Thymus (tissue), 11 donors: Measurements from ENCODE around the gene GPRIN1. TPM values are rescaled to one million over a fixed set of nuclear protein-coding genes. Genes with fewer than 3 reads are reported as not detected.

Experiments used
- DNase-seq, 9 donors: peaks; one replicate each; pipeline ENCODE4 v3.0.0-alpha.2; 2013; ENCODE audit warnings: low spot score in 9 of 9, low read depth in 6 of 9, missing footprints in 1 of 9
- H3K27ac ChIP-seq, 2 donors: one replicate each; pipeline ENCODE4 v1.5.1; 2013; ENCODE audit warnings: control low read depth in 1 of 2, low read depth in 1 of 2, low read length in 1 of 2, mild to moderate bottlenecking in 1 of 2, moderate library complexity in 1 of 2
- H3K27me3 ChIP-seq, 2 donors: one replicate each; pipeline ENCODE4 v1.5.1; 2013; ENCODE audit warnings: low read length in 1 of 2; ENCODE audit not compliant: control insufficient read depth in 2 of 2, insufficient read depth in 1 of 2
- H3K36me3 ChIP-seq, 2 donors: one replicate each; pipeline ENCODE4 v1.5.1; 2013; ENCODE audit warnings: low read length in 1 of 2, mild to moderate bottlenecking in 1 of 2, moderate library complexity in 1 of 2; ENCODE audit not compliant: control insufficient read depth in 2 of 2, insufficient read depth in 2 of 2
- H3K4me1 ChIP-seq, 2 donors: one replicate each; pipeline ENCODE4 v1.5.1; 2013; ENCODE audit warnings: low read length in 2 of 2; ENCODE audit not compliant: control insufficient read depth in 2 of 2, insufficient read depth in 2 of 2
- H3K4me3 ChIP-seq, 2 donors: one replicate each; pipeline ENCODE4 v1.5.1; 2013; ENCODE audit warnings: low read length in 2 of 2, control low read depth in 1 of 2, mild to moderate bottlenecking in 1 of 2
- H3K9me3 ChIP-seq, 2 donors: one replicate each; pipeline ENCODE4 v1.5.1; 2013; ENCODE audit warnings: low read length in 1 of 2, mild to moderate bottlenecking in 1 of 2; ENCODE audit not compliant: control insufficient read depth in 2 of 2, insufficient read depth in 1 of 2
- WGBS: extraction: QIAGEN DNeasy Blood & Tissue Kit; methylation state at CpG from one replicate; pipeline ENCODE4 v1.1.7; 2013; 5-methylcytosine and 5-hydroxymethylcytosine counted together
- polyA plus RNA-seq: library from polyadenylated mRNA; stranded (reverse); fragments of 200-250 nt; gene quantifications from one replicate; pipeline ENCODE4 v1.2.3, GENCODE V29; 2013
- total RNA-seq: library from RNA; stranded (reverse); fragments of 120-200 nt; gene quantifications from one replicate; pipeline ENCODE4 v1.2.4, GENCODE V29; 2013
- donor health status: healthy.

GPRIN1 gene
- total and polyA plus RNA-seq, 2 donors = 0.82 to 2.7 TPM

DNA sequence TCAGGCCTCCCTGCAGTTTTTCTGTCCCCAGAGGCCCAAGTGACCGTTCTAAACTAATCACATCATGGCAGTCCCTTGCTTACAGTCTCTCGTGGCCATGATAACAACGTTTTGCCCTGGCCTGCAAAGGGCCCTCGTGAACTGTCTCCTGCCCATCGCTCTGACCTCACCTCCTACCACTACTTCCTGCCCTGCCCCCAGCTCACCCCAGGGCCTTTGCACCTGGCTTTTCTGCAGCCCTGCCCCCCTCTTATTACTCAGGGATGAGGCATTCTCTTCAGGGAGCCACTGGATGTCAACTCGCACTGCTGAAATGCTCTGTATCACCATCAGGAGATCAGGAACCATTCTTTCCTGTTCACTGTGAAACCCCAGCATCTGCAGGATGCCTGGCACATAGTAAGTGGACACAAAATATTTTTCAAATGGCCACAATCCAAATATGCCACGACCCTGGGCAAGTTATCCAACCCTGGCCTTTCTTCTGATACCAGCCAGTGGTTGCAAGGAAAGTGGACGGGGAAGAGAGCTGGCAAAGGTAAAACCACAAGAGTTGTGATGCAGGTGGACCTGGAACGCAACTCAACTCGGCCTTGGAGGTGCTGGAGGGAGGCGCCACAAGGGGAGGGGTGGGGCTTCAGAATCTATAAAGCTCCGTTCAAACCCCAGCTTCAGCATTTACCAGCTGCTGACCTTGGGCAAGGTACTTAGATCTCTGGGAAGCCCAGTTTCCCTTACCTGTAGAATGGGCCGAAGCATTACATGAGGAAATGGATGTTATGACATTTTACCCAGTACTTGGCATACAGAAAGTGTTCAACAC is 18.7 kb upstream of the GPRIN1 start:
- H3K9me3 ChIP-seq = peaks cover 0 to 6% of the 10 kb centered on the region in 2 donors
- peaks cover 46 to 96% of the 10 kb centered on the region in 2 donors for H3K27me3 ChIP-seq
- no peak for DNase-seq
- no peaks in the 10 kb centered on the region for H3K36me3 ChIP-seq
- no peak overlapping the region for H3K4me3 ChIP-seq
- H3K4me1 ChIP-seq = peaks cover 0 to 4% of the 10 kb centered on the region in 2 donors
- 66% methylated on average over 13 of the region's 13 CpGs for WGBS
- no peak overlapping the region for H3K27ac ChIP-seq

DNA sequence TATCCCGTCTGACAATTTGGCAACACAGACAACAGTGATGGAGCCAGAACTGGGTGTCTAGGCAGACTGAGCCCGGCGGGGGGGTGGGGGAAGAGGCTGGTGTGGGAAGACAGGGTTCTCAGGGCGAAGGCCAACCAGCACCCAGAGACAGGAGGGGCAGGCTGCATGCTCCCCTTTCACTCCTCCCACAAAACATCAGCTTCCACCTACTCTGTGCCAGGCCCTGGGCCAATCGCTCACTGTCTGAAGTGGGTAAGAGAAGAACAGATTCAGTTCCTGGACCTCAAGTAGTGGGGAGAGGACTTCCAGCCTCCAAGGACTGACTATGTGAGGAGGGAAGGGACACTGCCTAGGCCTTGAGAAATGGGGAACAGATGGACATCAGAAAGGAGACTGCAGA is 17.6 kb upstream of the GPRIN1 start:
- 93% methylated on average over 5 of the region's 5 CpGs for WGBS
- Histone ChIP-seq H3K27me3 (peaks cover 46 to 90% of the 10 kb centered on the region in 2 donors), H3K4me3 (no peak overlapping the region), H3K36me3 (no peaks in the 10 kb centered on the region), H3K27ac (no peak overlapping the region), H3K4me1 (peaks cover 0 to 4% of the 10 kb centered on the region in 2 donors), H3K9me3 (peaks cover 0 to 6% of the 10 kb centered on the region in 2 donors)
- DNase-seq = no peak

DNA sequence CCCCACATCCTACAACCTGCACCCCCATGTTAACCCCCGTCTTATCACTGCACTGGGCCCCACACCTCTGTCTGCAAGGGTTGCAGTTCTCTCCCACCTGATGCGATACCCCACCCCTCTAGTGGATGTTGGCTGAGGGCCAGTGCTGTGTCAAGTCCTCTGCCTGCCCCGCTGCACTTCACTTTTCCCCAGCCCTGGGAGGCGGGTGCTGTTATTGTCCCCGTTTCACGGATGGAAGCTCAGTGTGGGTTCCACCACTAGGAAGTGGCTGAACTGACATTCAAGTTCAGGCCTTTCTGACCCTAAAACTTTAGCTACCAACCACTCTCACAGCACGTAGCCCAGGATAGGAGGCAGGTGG is 16.9 kb upstream of the GPRIN1 start:
- no peaks in the 10 kb centered on the region for H3K36me3 ChIP-seq
- no peak overlapping the region for H3K4me3 ChIP-seq
- WGBS = 57% methylated on average over 7 of the region's 7 CpGs
- no peak for DNase-seq
- peaks cover 0 to 4% of the 10 kb centered on the region in 2 donors for H3K4me1 ChIP-seq
- no peak overlapping the region for H3K27ac ChIP-seq
- peaks cover 0 to 6% of the 10 kb centered on the region in 2 donors for H3K9me3 ChIP-seq
- H3K27me3 ChIP-seq = peaks cover 41 to 87% of the 10 kb centered on the region in 2 donors

- Histone ChIP-seq H3K27me3 (peaks cover 40 to 87% of the 10 kb centered on the region in 2 donors), H3K9me3 (peaks cover 0 to 6% of the 10 kb centered on the region in 2 donors), H3K27ac (no peak overlapping the region), H3K36me3 (no peaks in the 10 kb centered on the region), H3K4me3 (no peak overlapping the region), H3K4me1 (peaks cover 0 to 4% of the 10 kb centered on the region in 2 donors)
- DNase-seq = no peak
- 55% methylated on average over 25 of the region's 25 CpGs for WGBS
Observed at GRCh38 chr5:176625966-176626875, 16.3 kb upstream of the GPRIN1 start.

DNA sequence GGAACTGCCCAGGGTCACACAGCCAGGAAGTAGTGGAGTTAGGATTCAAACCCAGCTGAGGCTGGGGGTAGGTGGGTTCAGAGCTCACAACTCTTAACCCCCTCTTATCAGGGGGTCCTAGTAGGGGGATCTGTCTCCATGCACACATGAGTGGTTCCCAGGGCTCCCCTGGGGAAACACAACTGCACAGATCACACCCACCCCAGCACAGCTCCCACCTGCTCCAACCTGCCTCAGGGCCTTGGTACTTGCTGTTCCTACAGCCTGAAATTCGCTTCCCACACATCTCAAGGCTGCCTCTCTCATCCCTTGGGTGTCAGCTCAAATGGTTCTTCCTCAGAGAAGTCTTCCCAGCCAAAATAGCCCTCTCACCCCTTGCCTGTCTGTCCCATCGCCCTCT is 15.6 kb upstream of the GPRIN1 start:
- 91% methylated on average over 2 of the region's 2 CpGs for WGBS
- DNase-seq = no peak

GRCh38 chr5:176624938-176625337 is 15.0 kb upstream of the GPRIN1 start:
- peaks cover 0 to 2% of the 10 kb centered on the region in 2 donors for H3K4me1 ChIP-seq
- peaks cover 0 to 6% of the 10 kb centered on the region in 2 donors for H3K9me3 ChIP-seq
- no peak overlapping the region for H3K4me3 ChIP-seq
- no peaks in the 10 kb centered on the region for H3K36me3 ChIP-seq
- H3K27me3 ChIP-seq = peaks cover 40 to 87% of the 10 kb centered on the region in 2 donors
- no peak overlapping the region for H3K27ac ChIP-seq
- WGBS = 68% methylated on average over 9 of the region's 9 CpGs
- DNase-seq = no peak

More for the DNA sequence above, 15.6 kb upstream of the GPRIN1 start:
- peaks cover 40 to 87% of the 10 kb centered on the region in 2 donors for H3K27me3 ChIP-seq
- no peak overlapping the region for H3K4me3 ChIP-seq
- no peaks in the 10 kb centered on the region for H3K36me3 ChIP-seq
- H3K27ac ChIP-seq = no peak overlapping the region
- peaks cover 0 to 6% of the 10 kb centered on the region in 2 donors for H3K9me3 ChIP-seq
- peaks cover 0 to 1% of the 10 kb centered on the region in 2 donors for H3K4me1 ChIP-seq

- no peaks in the 10 kb centered on the region for H3K36me3 ChIP-seq
- H3K27ac ChIP-seq = no peak overlapping the region
- 85% methylated on average over 4 of the region's 4 CpGs for WGBS
- peaks cover 40 to 87% of the 10 kb centered on the region in 2 donors for H3K27me3 ChIP-seq
- no peak overlapping the region for H3K4me3 ChIP-seq
- H3K9me3 ChIP-seq = peaks cover 4 to 7% of the 10 kb centered on the region in 2 donors
- H3K4me1 ChIP-seq = peaks cover 0 to 6% of the 10 kb centered on the region in 2 donors
- DNase-seq = no peak
Observed at GRCh38 chr5:176624142-176624541, 14.2 kb upstream of the GPRIN1 start.

GRCh38 chr5:176621661-176622079 is 11.7 kb upstream of the GPRIN1 start:
- no peaks in the 10 kb centered on the region for H3K36me3 ChIP-seq
- peaks cover 4 to 11% of the 10 kb centered on the region in 2 donors for H3K9me3 ChIP-seq
- WGBS = 63% methylated on average over 13 of the region's 13 CpGs
- peaks cover 47 to 87% of the 10 kb centered on the region in 2 donors for H3K27me3 ChIP-seq
- H3K27ac ChIP-seq = no peak overlapping the region
- H3K4me1 ChIP-seq = peaks cover 0 to 9% of the 10 kb centered on the region in 2 donors
- DNase-seq = no peak
- H3K4me3 ChIP-seq = no peak overlapping the region
